Neuronal stem cell (in vitro differentiated cells): ENCODE results near the gene UNC5C.

ENCODE experiments used
- DNase-seq: peaks from one replicate; pipeline ENCODE4 v3.0.0-alpha.2; 2013; ENCODE audit warnings: low spot score
- H2AFZ ChIP-seq: one replicate; pipeline ENCODE4 v1.6.1; 2013; ENCODE audit warnings: mild to moderate bottlenecking, low read length, inconsistent platforms
- H2AK5ac ChIP-seq: 2 replicates; pipeline ENCODE4 v1.6.1; 2013; ENCODE audit warnings: low read depth, mild to moderate bottlenecking, inconsistent platforms, low read length, moderate library complexity, mixed read lengths
- H2BK120ac ChIP-seq: 2 replicates; pipeline ENCODE4 v1.6.1; 2013; ENCODE audit warnings: low read depth, mild to moderate bottlenecking, inconsistent platforms, low read length, moderate library complexity, mixed read lengths
- H2BK12ac ChIP-seq: one replicate; pipeline ENCODE4 v1.6.1; 2013; ENCODE audit warnings: low read length, inconsistent platforms
- H2BK15ac ChIP-seq: 2 replicates; pipeline ENCODE4 v1.6.1; 2013; ENCODE audit warnings: mild to moderate bottlenecking, low read length, inconsistent platforms, mixed read lengths
- H2BK5ac ChIP-seq: one replicate; pipeline ENCODE4 v1.6.1; 2013; ENCODE audit warnings: inconsistent platforms, mild to moderate bottlenecking, low read length, moderate library complexity
- H3K14ac ChIP-seq: one replicate; pipeline ENCODE4 v1.6.1; 2013; ENCODE audit warnings: low read length, inconsistent platforms
- H3K18ac ChIP-seq: 2 replicates; pipeline ENCODE4 v1.6.1; 2013; ENCODE audit warnings: low read length, inconsistent platforms
- H3K23ac ChIP-seq: 2 replicates; pipeline ENCODE4 v1.6.1; 2013; ENCODE audit warnings: low read depth, mild to moderate bottlenecking, mixed read lengths, low read length, inconsistent platforms; ENCODE audit not compliant: poor library complexity
- H3K27ac ChIP-seq: replicated peaks from 3 replicates; pipeline ENCODE4 v1.5.1; 2013; ENCODE audit warnings: low read length, inconsistent platforms
- H3K27me3 ChIP-seq, 3 experiments: 2 replicates each; pipeline ENCODE4 v1.6.1; 2013; ENCODE audit warnings: low read length in 3 of 3, mild to moderate bottlenecking in 2 of 3, inconsistent platforms in 1 of 3, low read depth in 1 of 3, mixed read lengths in 1 of 3, moderate library complexity in 1 of 3; ENCODE audit not compliant: control insufficient read depth in 3 of 3, insufficient read depth in 3 of 3
- H3K36me3 ChIP-seq, 2 donors: replicated peaks in 1 of 2; 2 replicates each; pipeline ENCODE4 v1.6.1; 2013; ENCODE audit warnings: low read length in 2 of 2; ENCODE audit not compliant: control insufficient read depth in 2 of 2, insufficient read depth in 2 of 2
- H3K4ac ChIP-seq: 2 replicates; pipeline ENCODE4 v1.6.1; 2013; ENCODE audit warnings: inconsistent platforms, mild to moderate bottlenecking, low read length, moderate library complexity
- H3K4me1 ChIP-seq, 2 donors: 1 replicate in 1 of 2; 2 replicates in 1 of 2; pipeline ENCODE4 v1.6.1; 2013; ENCODE audit warnings: low read length in 2 of 2, low read depth in 1 of 2; ENCODE audit not compliant: control insufficient read depth in 2 of 2, insufficient read depth in 1 of 2
- H3K4me2 ChIP-seq: one replicate; pipeline ENCODE4 v1.6.1; 2013; ENCODE audit warnings: mild to moderate bottlenecking, low read length, inconsistent platforms; ENCODE audit not compliant: insufficient read depth, poor library complexity, severe bottlenecking
- H3K4me3 ChIP-seq, 2 donors: 2 replicates each; pipeline ENCODE4 v1.5.1; 2013; ENCODE audit warnings: low read length in 2 of 2, mild to moderate bottlenecking in 2 of 2, inconsistent platforms in 1 of 2, moderate library complexity in 1 of 2
- H3K79me1 ChIP-seq: one replicate; pipeline ENCODE4 v1.6.1; 2013; ENCODE audit warnings: low read depth, mild to moderate bottlenecking, inconsistent platforms, low read length, moderate library complexity
- H3K9ac ChIP-seq: one replicate; pipeline ENCODE4 v1.6.1; 2013; ENCODE audit warnings: mild to moderate bottlenecking, low read depth, low read length, inconsistent platforms; ENCODE audit not compliant: poor library complexity
- H3K9me3 ChIP-seq, 2 donors: replicated peaks in 1 of 2; 2 replicates each; pipeline versions ENCODE3 to v1.6.1; 2013; ENCODE audit warnings: low read length in 2 of 2, mild to moderate bottlenecking in 2 of 2, inconsistent platforms in 1 of 2, low read depth in 1 of 2, mixed read lengths in 1 of 2, moderate library complexity in 1 of 2; ENCODE audit not compliant: control insufficient read depth in 2 of 2, insufficient read depth in 1 of 2
- H4K8ac ChIP-seq: one replicate; pipeline ENCODE4 v1.6.1; 2013; ENCODE audit warnings: low read depth, mild to moderate bottlenecking, inconsistent platforms, low read length, moderate library complexity
- H4K91ac ChIP-seq: one replicate; pipeline ENCODE4 v1.6.1; 2013; ENCODE audit warnings: low read length, low read depth, mild to moderate bottlenecking, inconsistent platforms; ENCODE audit not compliant: poor library complexity
- WGBS, 2 donors: extraction: QIAGEN DNeasy Blood & Tissue Kit; methylation state at CpG; one replicate each; pipeline ENCODE4 v1.1.7; 2013; ENCODE audit warnings: missing lambda C conversion rate in 2 of 2, mixed read lengths in 1 of 2; ENCODE audit not compliant: insufficient read length in 2 of 2, insufficient replicate concordance in 1 of 2; ENCODE audit errors: extremely low coverage in 2 of 2; 5-methylcytosine and 5-hydroxymethylcytosine counted together

The UNC5C gene

DNA sequence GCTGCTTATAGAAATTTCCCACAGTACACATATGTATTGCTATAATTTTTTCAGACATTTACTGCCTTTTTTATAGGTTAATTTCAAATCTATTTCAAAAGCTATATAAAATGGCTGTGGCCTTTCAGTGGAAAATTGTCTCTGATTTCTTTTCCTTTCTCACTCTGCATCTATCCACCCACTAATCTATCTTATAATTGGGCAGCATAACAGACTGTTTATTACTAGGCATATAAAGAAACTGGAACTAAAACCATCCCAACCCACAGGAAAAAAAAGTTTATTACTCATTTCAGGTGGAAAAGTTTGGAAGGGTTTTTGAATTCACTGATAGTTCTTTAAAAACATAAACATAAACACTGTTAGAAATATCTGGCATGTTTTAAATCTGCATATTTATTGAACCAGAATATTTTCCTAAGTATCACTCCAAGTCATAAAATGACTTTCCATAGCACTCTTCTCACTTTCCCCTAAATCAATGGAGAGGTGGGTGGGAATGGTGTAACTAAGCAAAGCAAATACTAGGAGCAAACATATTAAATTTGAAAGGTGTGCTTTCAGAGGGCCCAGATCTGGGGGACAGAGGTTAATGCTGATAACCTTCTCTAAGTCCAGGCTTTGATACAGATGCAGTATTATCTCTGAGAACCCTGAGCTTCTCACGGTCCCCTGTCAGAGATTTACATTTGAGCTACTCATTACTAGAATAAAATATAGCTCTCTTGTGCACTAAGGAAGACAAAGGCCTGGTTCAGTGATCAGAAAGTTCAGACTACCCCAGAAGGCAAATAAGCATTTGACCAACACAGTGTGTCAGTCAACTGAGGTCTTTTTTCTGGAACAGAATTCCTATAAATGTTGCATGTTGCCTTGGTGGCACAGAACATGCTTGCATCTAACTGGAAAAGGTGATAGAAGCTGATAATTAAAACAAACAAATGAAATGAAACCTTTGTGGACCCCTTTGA is 328.3 kb downstream of the UNC5C start:
- Histone ChIP-seq H4K8ac (no peak overlapping the region), H3K27me3 (no peaks in the 10 kb centered on the region), H3K4me1 (peaks cover 2 to 7% of the 10 kb centered on the region in 2 donors), H3K9ac (no peak overlapping the region), H3K4me2 (no peak overlapping the region), H3K4me3 (no peak overlapping the region), H3K79me1 (no peaks in the 10 kb centered on the region), H2AK5ac (no peak overlapping the region), H3K18ac (no peak overlapping the region), H2BK15ac (no peak overlapping the region), H3K9me3 (no peaks in the 10 kb centered on the region), H3K4ac (no peak overlapping the region), H2BK12ac (no peak overlapping the region), H2AFZ (no peak overlapping the region), H3K27ac (no peak overlapping the region), H2BK5ac (no peak overlapping the region), H4K91ac (no peak overlapping the region), H2BK120ac (no peak overlapping the region), H3K36me3 (peaks cover 0 to 5% of the 10 kb centered on the region in 2 donors), H3K14ac (no peak overlapping the region), H3K23ac (no peak overlapping the region)
- WGBS, 2 donors: no CpG with 5 or more reads among the region's 1 CpG
- DNase-seq: no peak

DNA sequence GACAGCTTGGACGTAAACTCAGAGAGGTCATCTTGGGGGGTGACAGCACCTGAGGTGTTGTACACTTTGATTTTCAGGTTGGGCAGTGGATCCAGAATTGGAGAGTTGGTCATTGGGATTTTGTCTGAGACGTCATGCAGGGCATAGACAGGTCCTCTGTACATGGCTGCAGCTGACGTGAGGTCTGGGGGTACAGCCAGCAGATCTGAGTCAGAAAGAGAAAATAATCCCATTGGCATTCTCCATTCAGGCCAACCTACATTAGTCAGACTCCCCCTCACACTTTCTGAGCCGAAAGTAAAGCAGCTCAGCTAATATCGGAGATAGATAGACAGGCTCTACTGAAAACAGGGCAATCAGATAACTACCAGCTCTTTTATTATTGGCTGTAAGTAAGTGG is 329.7 kb downstream of the UNC5C start:
- Histone ChIP-seq H3K9me3 (no peaks in the 10 kb centered on the region), H2AFZ (no peak overlapping the region), H3K14ac (no peak overlapping the region), H3K18ac (no peak overlapping the region), H3K27ac (no peak overlapping the region), H2BK12ac (no peak overlapping the region), H2BK15ac (no peak overlapping the region), H4K8ac (no peak overlapping the region), H3K23ac (no peak overlapping the region), H2BK120ac (no peak overlapping the region), H3K4me1 (peaks cover 2 to 9% of the 10 kb centered on the region in 2 donors), H3K4me2 (no peak overlapping the region), H2BK5ac (no peak overlapping the region), H3K9ac (no peak overlapping the region), H3K4me3 (no peak overlapping the region), H3K36me3 (peaks cover 0 to 5% of the 10 kb centered on the region in 2 donors), H3K4ac (no peak overlapping the region), H3K79me1 (no peaks in the 10 kb centered on the region), H2AK5ac (no peak overlapping the region), H4K91ac (no peak overlapping the region), H3K27me3 (no peaks in the 10 kb centered on the region)
- WGBS, 2 donors: no CpG with 5 or more reads among the region's 5 CpGs
- DNase-seq: no peak

DNA sequence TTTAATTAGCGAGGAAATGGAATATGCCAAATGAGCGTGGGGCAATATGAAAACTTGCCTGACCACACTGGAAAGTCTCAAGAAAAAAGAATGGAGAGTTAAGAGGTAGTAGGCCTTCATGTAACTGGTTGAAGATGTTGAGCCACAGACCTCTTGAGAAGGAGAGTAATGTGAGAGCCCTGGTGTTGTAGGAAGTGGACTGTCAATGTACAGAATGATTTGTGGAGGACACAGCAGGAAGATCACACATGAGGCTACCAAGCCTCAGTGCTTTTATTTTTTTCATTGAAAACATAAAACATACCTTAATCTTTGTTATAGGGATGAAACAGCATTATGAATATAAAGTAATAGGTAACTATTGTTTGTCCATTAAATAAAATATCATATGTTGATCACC is 331.6 kb downstream of the UNC5C start:
- Histone ChIP-seq H3K4me1 (peaks cover 3 to 11% of the 10 kb centered on the region in 2 donors), H2AK5ac (no peak overlapping the region), H2BK15ac (no peak overlapping the region)

DNA sequence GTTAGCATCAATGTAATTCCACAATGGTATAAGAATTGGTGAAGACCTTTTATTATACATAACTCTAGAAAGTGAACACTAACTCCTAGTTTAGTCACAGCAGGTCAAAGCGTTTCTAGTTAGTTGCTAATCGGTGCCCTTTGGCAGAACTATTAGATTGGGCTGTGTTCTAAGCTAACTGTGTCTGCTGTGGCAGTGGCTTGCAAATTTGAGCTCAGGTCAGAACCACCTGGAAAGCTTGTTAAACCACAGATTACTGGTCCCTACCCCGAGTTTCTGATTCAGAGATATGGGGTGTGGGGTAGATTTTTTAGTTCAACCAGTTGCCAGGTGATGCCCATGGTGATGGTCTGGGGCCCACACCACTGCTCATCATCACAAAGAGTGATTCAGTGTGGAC is 332.1 kb downstream of the UNC5C start:
- no peak for DNase-seq
- H3K4me2 ChIP-seq: no peak overlapping the region
- no CpG with 5 or more reads among the region's 3 CpGs for WGBS, 2 donors
- no peak overlapping the region for H3K4ac ChIP-seq
- no peak overlapping the region for H2BK12ac ChIP-seq
- no peak overlapping the region for H3K14ac ChIP-seq
- no peak overlapping the region for H4K8ac ChIP-seq
- H3K18ac ChIP-seq: no peak overlapping the region
- H3K79me1 ChIP-seq: no peaks in the 10 kb centered on the region
- no peak overlapping the region for H3K4me3 ChIP-seq
- H3K23ac ChIP-seq: no peak overlapping the region
- H3K36me3 ChIP-seq: peaks cover 0 to 5% of the 10 kb centered on the region in 2 donors
- H3K9me3 ChIP-seq: no peaks in the 10 kb centered on the region
- H3K27me3 ChIP-seq: no peaks in the 10 kb centered on the region
- H2BK15ac ChIP-seq: no peak overlapping the region
- H3K4me1 ChIP-seq: peaks cover 3 to 11% of the 10 kb centered on the region in 2 donors
- H2BK5ac ChIP-seq: no peak overlapping the region
- no peak overlapping the region for H4K91ac ChIP-seq
- no peak overlapping the region for H2AFZ ChIP-seq
- no peak overlapping the region for H3K9ac ChIP-seq
- no peak overlapping the region for H3K27ac ChIP-seq
- no peak overlapping the region for H2AK5ac ChIP-seq
- no peak overlapping the region for H2BK120ac ChIP-seq

More for the DNA sequence above, 331.6 kb downstream of the UNC5C start:
- no peak overlapping the region for H3K4me3 ChIP-seq
- no peaks in the 10 kb centered on the region for H3K27me3 ChIP-seq
- no peak for DNase-seq
- H3K79me1 ChIP-seq: no peaks in the 10 kb centered on the region
- H3K14ac ChIP-seq: no peak overlapping the region
- H3K9ac ChIP-seq: no peak overlapping the region
- H3K27ac ChIP-seq: no peak overlapping the region
- no peak overlapping the region for H2AFZ ChIP-seq
- no peak overlapping the region for H3K18ac ChIP-seq
- peaks cover 0 to 5% of the 10 kb centered on the region in 2 donors for H3K36me3 ChIP-seq
- WGBS, 2 donors: no CpG with 5 or more reads among the region's 2 CpGs
- H2BK5ac ChIP-seq: no peak overlapping the region
- H3K4me2 ChIP-seq: no peak overlapping the region
- no peak overlapping the region for H2BK120ac ChIP-seq
- no peak overlapping the region for H4K91ac ChIP-seq
- H3K23ac ChIP-seq: no peak overlapping the region
- H2BK12ac ChIP-seq: no peak overlapping the region
- H3K9me3 ChIP-seq: no peaks in the 10 kb centered on the region
- H3K4ac ChIP-seq: no peak overlapping the region
- H4K8ac ChIP-seq: no peak overlapping the region
